Transverse colon (tissue), 4 donors: ENCODE results near the gene SH2D4B. TPM values are rescaled to one million over a fixed set of nuclear protein-coding genes. Genes with fewer than 3 reads are reported as not detected.

Source experiments
- DNase-seq: peaks from one replicate; pipeline ENCODE4 v3.0.0-alpha.2; 2019
- H3K27ac ChIP-seq, 4 donors: fragments of 200-600 bp; sonication (generic); 2 replicates each; pipeline ENCODE4 v1.5.1; 2016 to 2018; ENCODE audit warnings: inconsistent platforms in 4 of 4
- H3K27me3 ChIP-seq: fragments of 200-600 bp; sonication (generic); 2 replicates; pipeline ENCODE4 v1.5.1; 2017; ENCODE audit warnings: inconsistent platforms
- H3K36me3 ChIP-seq, 4 donors: fragments of 200-600 bp; sonication (generic); 2 replicates each; pipeline ENCODE4 v1.5.1; 2017 to 2019; ENCODE audit warnings: inconsistent platforms in 4 of 4
- H3K4me1 ChIP-seq, 4 donors: fragments of 200-600 bp; sonication (generic); 2 replicates each; pipeline ENCODE4 v1.5.1; 2017 to 2020; ENCODE audit warnings: inconsistent platforms in 4 of 4
- H3K4me3 ChIP-seq, 4 donors: fragments of 200-600 bp; sonication (generic); 1 replicate in 1 of 4; 2 replicates in 3 of 4; pipeline versions ENCODE4 v1.5.1 to v1.6.1; 2017 to 2019; ENCODE audit warnings: inconsistent platforms in 4 of 4
- H3K9me3 ChIP-seq, 2 donors: fragments of 200-600 bp; sonication (generic); 2 replicates each; pipeline ENCODE4 v1.5.1; 2017 to 2019; ENCODE audit warnings: inconsistent platforms in 2 of 2
- CTCF ChIP-seq, 5 experiments: fragments of 200-600 bp in 3 of 5; fragments of 450-650 bp in 2 of 5; sonication (generic) in 3 of 5; IDR thresholded peaks; 1 replicate in 2 of 5; 2 replicates in 3 of 5; pipeline ENCODE4 v1.5.1; 2016 to 2017; ENCODE audit warnings: antibody characterized with exemption in 5 of 5, inconsistent platforms in 3 of 5, mild to moderate bottlenecking in 2 of 5, moderate library complexity in 1 of 5
- EP300 ChIP-seq: sonication (generic); formaldehyde crosslinking; IDR thresholded peaks from one replicate; pipeline ENCODE4 v1.6.1; 2017; ENCODE audit warnings: antibody characterized with exemption, low read depth
- POLR2A ChIP-seq: fragments of 450-650 bp; IDR thresholded peaks from one replicate; pipeline ENCODE4 v1.6.1; 2016; ENCODE audit warnings: antibody characterized with exemption, mild to moderate bottlenecking, moderate library complexity
- POLR2AphosphoS5 ChIP-seq, 3 donors: sonication (generic); formaldehyde crosslinking; IDR thresholded peaks; one replicate each; pipeline ENCODE4 v1.6.1; 2016; ENCODE audit warnings: antibody characterized with exemption in 3 of 3
- WGBS, 2 donors: methylation state at CpG; one replicate each; pipeline ENCODE4 v1.1.5; 2018; ENCODE audit warnings: low coverage in 1 of 2; 5-methylcytosine and 5-hydroxymethylcytosine counted together
- in situ Hi-C, 4 donors: fragments of 200-750 bp; cut with MboI; loops; one replicate each; pipeline versions ENCODE4 v1.15.0 to v1.15.1; 2017; ENCODE audit warnings: low sequenced_read_pairs in 3 of 4, low pct_ligation_motif_present in 1 of 4, low pct_unique_long_range_greater_than_20kb in 1 of 4
- intact Hi-C: fragments of 100-400 bp; cut with DNase I; formaldehyde crosslinking; loops from one replicate; pipeline ENCODE4 v1.15.1; 2023; ENCODE audit warnings: low total_unique reads
- total RNA-seq, 4 donors: library from RNA; depleted of rRNA; stranded (reverse); fragments of >200 nt; gene quantifications; one replicate each; pipeline ENCODE4 v1.1.0, GENCODE V29; 2016

The SH2D4B gene
- total RNA-seq, 4 donors from 2014 or later = 0.32 TPM; not detected in 3

GRCh38 chr10:80633910-80634309, 96.2 kb downstream of the SH2D4B start:
- Histone ChIP-seq H3K4me1 (no peaks in the 10 kb centered on the region), H3K27ac (no peak overlapping the region), H3K4me3 (no peak overlapping the region), H3K36me3 (no peaks in the 10 kb centered on the region), H3K27me3 (no peaks in the 10 kb centered on the region), H3K9me3 (no peaks in the 10 kb centered on the region)
- WGBS, 2 donors = 40 to 78% methylated on average over 1 to 7 of the region's 7 CpGs
- TF ChIP-seq POLR2AphosphoS5 (IDR thresholded peaks at IDR 0.05) (no peak), EP300 (no peak), POLR2A (no peak), CTCF (IDR thresholded peaks at IDR 0.05) (no peak)
- intact Hi-C loops = no loop called here
- DNase-seq = no peak
- in situ Hi-C loops = no loop called here

- Histone ChIP-seq H3K27me3 (no peaks in the 10 kb centered on the region), H3K27ac (no peak overlapping the region), H3K9me3 (no peaks in the 10 kb centered on the region), H3K4me1 (no peaks in the 10 kb centered on the region), H3K36me3 (no peaks in the 10 kb centered on the region), H3K4me3 (no peak overlapping the region)
- 80 to 93% methylated on average over 5 of the region's 5 CpGs for WGBS, 2 donors
- intact Hi-C loops (no loop called here), in situ Hi-C loops (no loop called here)
- DNase-seq = no peak
- TF ChIP-seq EP300 (no peak), POLR2AphosphoS5 (IDR thresholded peaks at IDR 0.05) (no peak), CTCF (IDR thresholded peaks at IDR 0.05) (no peak)
Measured at GRCh38 chr10:80642661-80643060, 105.0 kb downstream of the SH2D4B start.

- in situ Hi-C loops = no loop called here
- TF ChIP-seq POLR2AphosphoS5 (IDR thresholded peaks at IDR 0.05) (no peak), CTCF (IDR thresholded peaks at IDR 0.05) (no peak), EP300 (no peak), POLR2A (no peak)
- Histone ChIP-seq H3K36me3 (no peaks in the 10 kb centered on the region), H3K27me3 (no peaks in the 10 kb centered on the region), H3K4me1 (no peaks in the 10 kb centered on the region), H3K27ac (no peak overlapping the region), H3K9me3 (no peaks in the 10 kb centered on the region), H3K4me3 (no peak overlapping the region)
- no peak for DNase-seq
- intact Hi-C loops = no loop called here
Measured at GRCh38 chr10:80646366-80646765, 108.7 kb downstream of the SH2D4B start.

- no peaks in the 10 kb centered on the region for H3K4me1 ChIP-seq
- H3K4me3 ChIP-seq = no peak overlapping the region
- no peak overlapping the region for H3K27ac ChIP-seq
- intact Hi-C loops = no loop called here
- H3K36me3 ChIP-seq = no peaks in the 10 kb centered on the region
- TF ChIP-seq EP300 = no peak
- TF ChIP-seq CTCF (IDR thresholded peaks at IDR 0.05) = no peak
- no peak for TF ChIP-seq POLR2AphosphoS5 (IDR thresholded peaks at IDR 0.05)
- TF ChIP-seq POLR2A = no peak
- H3K27me3 ChIP-seq = no peaks in the 10 kb centered on the region
- WGBS, 2 donors = 68% methylated on average over 5 to 7 of the region's 7 CpGs
- no peaks in the 10 kb centered on the region for H3K9me3 ChIP-seq
- DNase-seq = no peak
- in situ Hi-C loops = no loop called here
Measured at GRCh38 chr10:80647173-80647833, 109.6 kb downstream of the SH2D4B start.
